AG10803 (cell line): ENCODE data around the gene CTNS.
A peak's percentile ranks its signal among the peaks of the same experiment; 100 is the strongest.

Source experiments
- DNase-seq: peaks from one replicate; pipeline ENCODE4 v3.0.0; 2010; ENCODE audit warnings: low read depth
- H3K4me3 ChIP-seq: 2 replicates; pipeline ENCODE4 v1.5.1; 2011; ENCODE audit warnings: mild to moderate bottlenecking, low read length, control low read depth
- CTCF ChIP-seq: conservative IDR thresholded peaks from 2 replicates; pipeline ENCODE4 v1.5.1; 2011; ENCODE audit warnings: mild to moderate bottlenecking, low read length, control low read depth, inconsistent platforms

CTNS gene

GRCh38 chr17:3657874-3658783 is 21.6 kb downstream of the CTNS start:
- TF ChIP-seq CTCF = no peak
- H3K4me3 ChIP-seq = no peak overlapping the region
- no peak for DNase-seq

GRCh38 chr17:3658784-3659449 is 22.4 kb downstream of the CTNS start:
- no peak for TF ChIP-seq CTCF
- no peak overlapping the region for H3K4me3 ChIP-seq
- no peak for DNase-seq

- peak; percentile 91 for DNase-seq
- H3K4me3 ChIP-seq = no peak overlapping the region
- peak; percentile 37 for TF ChIP-seq CTCF
These were observed 23.1 kb downstream of the CTNS start for GRCh38 chr17:3659541-3660111.

GRCh38 chr17:3660311-3660891 is 23.8 kb downstream of the CTNS start:
- no peak overlapping the region for H3K4me3 ChIP-seq
- TF ChIP-seq CTCF = no peak
- no peak for DNase-seq

GRCh38 chr17:3663102-3664011 is 26.8 kb downstream of the CTNS start:
- DNase-seq = no peak
- H3K4me3 ChIP-seq = no peak overlapping the region
- no peak for TF ChIP-seq CTCF

- TF ChIP-seq CTCF = no peak
- no peak for DNase-seq
- no peak overlapping the region; the same call in 1 of the 2 replicates for H3K4me3 ChIP-seq
These were observed 29.3 kb downstream of the CTNS start for GRCh38 chr17:3665834-3666233.
